ENCODE measurements around the gene SLC9C1.

- TF ChIP-seq FOS (IDR thresholded peaks at IDR 0.05; ENCODE audit: low read depth, low read length) (no peak), CTCF (conservative IDR thresholded peaks at IDR 0.05; ENCODE audit: low read depth, low read length) (no peak), MAFK (IDR thresholded peaks at IDR 0.05; ENCODE audit: low read depth, low read length) (no peak), POLR2A (IDR thresholded peaks at IDR 0.05; ENCODE audit: low read depth, low read length) (no peak), MXI1 (IDR thresholded peaks at IDR 0.05; ENCODE audit: borderline replicate concordance, low read depth, low read length) (no peak), MAZ (IDR thresholded peaks at IDR 0.05; ENCODE audit: borderline replicate concordance, low read depth, low read length) (no peak), RAD21 (IDR thresholded peaks at IDR 0.05; ENCODE audit: low read length) (no peak), RCOR1 (IDR thresholded peaks at IDR 0.05; ENCODE audit: insufficient replicate concordance, low read length) (no peak), SMC3 (IDR thresholded peaks at IDR 0.05; ENCODE audit: low read depth, low read length) (no peak), ELK1 (IDR thresholded peaks at IDR 0.05; ENCODE audit: borderline replicate concordance, low read depth, low read length) (no peak), CHD1 (IDR thresholded peaks at IDR 0.05; ENCODE audit: low read depth, low read length) (no peak), RFX5 (IDR thresholded peaks at IDR 0.05; ENCODE audit: low read depth, low read length) (no peak), USF2 (IDR thresholded peaks at IDR 0.05; ENCODE audit: low read depth, low read length) (no peak)
These were observed 201.4 kb downstream of the SLC9C1 start for GRCh38 chr3:112092496-112093179.

Measured in IMR-90 (cell line).